Stimulated activated CD4-positive, alpha-beta T cell treated with anti-CD3 and anti-CD28 coated beads, Interleukin-2, amount 100 ng/mL, for 48 hours (primary cell): ENCODE measurements around the gene NASP.

Experiments used
- DNase-seq, 2 donors: peaks; one replicate each; pipeline ENCODE4 v3.0.0-alpha.2; 2020

Gene NASP

DNA sequence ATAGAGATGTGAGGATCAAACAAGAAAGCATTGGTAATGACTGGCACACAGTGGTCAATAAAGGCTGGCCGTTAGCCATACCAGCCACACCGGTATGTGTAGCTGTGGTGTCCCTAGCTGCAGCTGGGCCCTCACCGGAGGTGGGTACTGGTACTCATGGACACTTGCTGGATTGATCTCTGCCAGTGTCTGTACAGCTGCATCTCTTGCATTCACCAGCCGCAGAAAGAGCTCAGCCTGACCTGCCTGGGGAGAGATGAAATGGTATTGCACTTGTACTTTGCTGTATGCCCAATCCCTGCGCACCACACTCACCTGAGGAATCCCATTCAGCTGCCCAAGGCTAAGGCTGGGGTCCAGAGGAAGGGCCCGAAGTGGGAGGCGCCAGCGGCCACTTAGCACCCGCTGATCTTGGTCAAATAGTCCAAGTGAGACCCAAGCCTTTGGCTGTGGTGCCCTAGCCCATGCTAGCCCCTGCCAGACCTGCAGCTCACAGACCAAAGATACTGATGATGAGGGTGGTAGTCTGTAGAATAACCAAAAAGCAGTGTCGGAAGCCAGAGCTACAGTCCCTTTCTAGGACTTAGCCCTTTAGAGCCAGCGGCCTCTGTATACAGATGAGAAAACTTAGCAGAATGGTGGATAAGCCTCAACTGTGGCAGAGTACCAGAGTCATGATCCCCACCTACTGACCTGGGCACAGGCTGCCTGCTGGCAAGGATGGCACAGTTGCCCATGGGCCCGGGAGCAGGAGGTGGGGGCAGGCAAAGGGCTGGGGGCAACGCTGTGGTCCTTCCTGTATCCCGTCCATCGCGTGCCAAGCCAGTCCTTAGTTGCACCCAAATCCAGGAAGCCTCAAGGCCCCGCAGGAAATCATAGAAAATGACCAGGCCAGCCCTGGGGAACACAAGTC lies 37.0 kb downstream of the NASP start:
- no peak for DNase-seq

- no peak for DNase-seq
These were observed 37.6 kb downstream of the NASP start for GRCh38 chr1:45621501-45621836.

- DNase-seq: no peak
These were observed 38.2 kb downstream of the NASP start for GRCh38 chr1:45621895-45622523.

- DNase-seq: no peak
These were observed 38.9 kb downstream of the NASP start for GRCh38 chr1:45622524-45623394.

DNA sequence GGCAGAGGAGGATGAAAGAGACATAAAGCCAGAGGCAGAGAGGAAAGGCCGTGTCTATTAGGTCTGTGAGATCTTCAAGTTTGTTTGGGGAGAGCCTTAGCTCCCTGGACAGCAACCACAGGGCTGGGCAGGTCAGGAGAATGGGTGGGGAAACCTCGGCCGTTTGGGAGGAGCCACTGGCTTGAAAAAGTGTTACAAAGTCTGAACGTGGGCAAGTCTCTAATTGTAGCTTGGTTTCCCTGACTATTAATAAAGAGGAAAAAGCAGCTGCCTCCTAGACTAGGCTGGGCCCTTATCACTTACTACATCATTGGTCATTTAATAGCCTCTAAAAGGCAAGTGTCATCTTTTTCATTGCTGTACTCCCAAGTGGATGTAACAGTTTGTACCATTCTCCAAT lies 40.1 kb downstream of the NASP start, which contains the start of gene CCDC17:
TSS of gene CCDC17 (minus strand) at position 83 of the 400 bp plus-strand sequence. CDS start 145 bp downstream, outside the sequence.
- DNase-seq: no peak

DNA sequence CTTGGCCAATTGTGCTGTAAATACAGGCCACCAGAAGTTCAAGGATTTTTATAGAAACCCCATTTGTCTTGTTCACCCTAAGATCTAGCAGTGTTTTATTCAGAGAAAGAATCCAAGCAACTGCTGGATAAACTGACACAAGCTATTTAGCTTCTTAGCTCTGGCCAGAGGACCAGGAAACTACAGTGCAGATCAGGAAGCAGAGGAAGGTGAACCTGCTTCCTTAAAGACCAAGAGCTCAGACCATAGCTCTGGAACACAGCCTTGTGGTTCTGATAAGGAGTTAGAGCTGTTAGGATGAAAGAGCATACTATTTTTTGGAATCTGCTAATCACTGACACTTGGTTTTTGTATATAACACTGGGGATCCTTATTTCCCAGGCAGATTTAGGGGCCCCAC lies 45.2 kb downstream of the NASP start:
- no peak for DNase-seq

DNA sequence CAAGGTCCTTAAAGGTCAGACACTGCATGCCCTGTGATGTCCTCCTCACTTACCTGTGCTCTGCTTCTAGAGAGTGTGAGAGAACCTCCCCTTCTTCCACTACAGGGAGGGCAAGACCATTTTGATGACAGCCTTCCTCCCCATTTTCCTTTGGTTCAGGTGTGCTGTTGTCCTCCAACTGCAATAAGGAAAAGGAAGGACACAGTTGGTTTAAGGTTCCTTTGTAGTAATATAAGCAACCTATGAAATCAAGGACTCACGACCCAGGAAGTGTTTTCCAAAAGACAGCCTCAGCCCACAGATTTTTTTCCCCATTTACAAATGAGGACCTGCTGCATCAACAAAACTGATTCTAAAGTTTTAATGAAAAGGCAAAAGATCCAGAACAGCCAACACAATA lies 46.6 kb downstream of the NASP start:
- DNase-seq: no peak

- no peak for DNase-seq
These were observed 51.4 kb downstream of the NASP start for GRCh38 chr1:45635211-45635610.

DNA sequence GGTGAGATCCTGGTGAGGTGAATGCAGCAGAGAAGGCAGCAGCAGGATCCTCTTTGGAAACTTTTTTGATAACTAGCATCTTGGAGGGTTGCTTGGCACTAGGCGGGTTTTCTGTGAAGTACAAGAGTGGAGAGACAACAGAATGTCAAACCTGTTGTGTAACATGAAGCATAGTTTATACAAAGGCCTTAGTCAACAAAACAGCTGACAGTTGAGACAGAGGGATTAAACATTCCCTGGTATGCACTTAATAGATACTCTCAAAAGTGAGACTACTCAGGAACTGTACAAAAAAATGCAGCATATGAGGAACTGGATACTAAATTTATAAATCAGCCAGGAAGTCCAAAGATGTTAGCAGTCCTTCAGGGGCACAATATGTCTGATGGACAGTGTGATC lies 56.5 kb downstream of the NASP start:
- no peak for DNase-seq

- DNase-seq: no peak
These were observed 59.5 kb downstream of the NASP start for GRCh38 chr1:45643321-45643720.

DNA sequence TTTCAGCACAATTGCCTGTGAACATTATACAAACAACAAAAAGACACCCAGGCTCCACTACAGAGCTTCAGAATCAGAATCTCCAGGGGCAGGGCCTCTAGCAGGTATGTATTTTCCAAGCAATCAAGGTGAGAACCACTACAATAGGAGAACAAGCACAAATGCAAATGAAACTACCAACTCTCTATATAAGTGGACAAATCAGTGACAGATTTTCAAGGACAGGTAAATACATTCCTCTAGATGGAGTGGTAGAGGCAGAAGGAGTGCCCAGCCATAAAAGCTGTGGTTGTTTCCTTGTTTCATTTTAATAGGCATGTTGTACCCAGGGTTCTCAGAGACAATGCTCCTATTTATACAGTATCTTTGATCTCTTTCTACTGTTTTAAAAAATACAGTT lies 60.1 kb downstream of the NASP start:
- no peak for DNase-seq

DNA sequence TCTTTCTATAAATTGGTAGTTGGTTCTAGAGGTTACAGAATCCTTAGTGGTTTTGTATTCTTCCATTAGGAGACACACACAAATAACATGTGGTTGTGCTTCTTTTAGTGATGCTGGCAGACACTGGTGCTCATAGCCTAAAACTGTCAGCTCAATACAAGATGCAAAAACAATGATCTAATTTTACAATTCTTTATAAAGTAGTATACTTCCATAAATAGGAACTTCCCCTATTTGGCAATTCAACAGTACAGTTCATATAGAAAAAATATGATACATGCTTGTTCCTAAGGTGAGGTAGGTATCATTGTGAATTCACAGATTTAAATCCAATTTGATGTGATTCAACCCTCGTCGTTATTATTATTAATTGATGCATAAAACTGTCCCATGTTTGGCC lies 60.8 kb downstream of the NASP start:
- no peak for DNase-seq

DNA sequence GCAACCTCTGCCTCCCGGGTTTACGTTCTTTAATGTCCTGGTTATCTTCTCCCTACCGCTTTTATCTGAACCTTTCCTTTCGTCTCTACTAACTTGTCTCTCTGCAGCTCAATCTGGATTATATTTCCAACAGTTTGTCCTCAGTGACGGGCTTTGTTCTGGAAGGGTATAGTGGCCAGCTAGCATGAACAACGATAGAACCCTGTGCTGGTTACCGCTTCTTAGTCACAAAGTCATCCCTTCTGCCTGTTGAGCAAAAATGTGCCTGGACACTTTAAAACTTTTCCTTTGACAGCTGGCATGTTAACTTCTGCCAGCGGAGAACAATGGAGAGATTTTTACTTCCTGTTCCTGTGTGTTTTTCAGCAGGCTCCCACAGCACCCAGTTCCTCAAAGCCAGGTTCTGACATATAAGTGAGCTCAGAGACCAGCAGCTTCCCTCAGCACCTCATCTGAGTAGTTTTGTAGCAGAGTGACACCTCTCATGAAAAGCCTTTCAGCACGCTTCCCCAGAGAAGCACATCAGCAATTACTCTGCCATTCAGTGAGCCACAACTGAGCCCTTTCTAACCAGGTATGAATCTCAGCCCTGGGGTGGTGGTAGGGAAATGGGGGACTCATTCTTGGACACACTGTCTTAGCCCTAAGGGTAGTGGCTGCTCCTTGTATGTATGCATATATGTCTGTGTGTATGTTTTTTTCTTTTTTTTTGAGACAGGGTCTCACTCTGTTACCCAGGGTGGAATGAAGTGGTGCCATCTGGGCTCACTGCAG lies 63.6 kb downstream of the NASP start:
- DNase-seq: no peak

GRCh38 chr1:45654540-45655280 lies 70.9 kb downstream of the NASP start:
- DNase-seq: no peak

DNA sequence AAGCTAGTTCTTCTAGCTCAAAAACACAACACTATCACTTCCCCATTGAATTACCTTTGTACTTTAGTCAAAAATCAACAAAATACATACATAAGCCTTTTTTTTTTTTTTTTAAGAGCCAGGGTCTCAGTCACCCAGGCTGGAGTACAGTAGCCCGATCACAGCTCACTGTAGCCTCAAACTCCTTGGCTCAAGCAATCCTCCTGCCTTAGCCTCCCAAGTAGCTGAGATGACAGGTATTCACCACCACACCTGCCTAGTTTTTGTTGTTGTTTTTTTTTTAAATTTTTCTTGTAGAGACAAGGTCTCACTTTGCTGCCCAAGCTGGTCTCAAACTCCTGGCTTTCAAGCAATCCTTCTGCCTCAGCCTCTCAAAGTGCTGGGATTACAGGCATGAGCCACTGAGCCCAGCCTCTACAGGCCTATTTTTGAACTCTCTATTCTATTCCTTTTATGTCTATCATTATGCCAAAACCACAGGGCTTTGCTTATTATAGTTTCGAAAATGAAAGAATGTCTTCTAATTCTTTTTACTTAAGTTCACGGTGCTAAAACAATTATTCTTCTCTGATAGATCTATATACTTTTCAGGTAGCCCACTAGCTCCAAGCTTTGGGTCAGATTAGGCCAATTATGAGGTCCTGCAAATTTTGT lies 72.9 kb downstream of the NASP start:
- DNase-seq: no peak

GRCh38 chr1:45658171-45658570 lies 74.3 kb downstream of the NASP start:
- DNase-seq: no peak

GRCh38 chr1:45659222-45659621 lies 75.4 kb downstream of the NASP start:
- DNase-seq: no peak

DNA sequence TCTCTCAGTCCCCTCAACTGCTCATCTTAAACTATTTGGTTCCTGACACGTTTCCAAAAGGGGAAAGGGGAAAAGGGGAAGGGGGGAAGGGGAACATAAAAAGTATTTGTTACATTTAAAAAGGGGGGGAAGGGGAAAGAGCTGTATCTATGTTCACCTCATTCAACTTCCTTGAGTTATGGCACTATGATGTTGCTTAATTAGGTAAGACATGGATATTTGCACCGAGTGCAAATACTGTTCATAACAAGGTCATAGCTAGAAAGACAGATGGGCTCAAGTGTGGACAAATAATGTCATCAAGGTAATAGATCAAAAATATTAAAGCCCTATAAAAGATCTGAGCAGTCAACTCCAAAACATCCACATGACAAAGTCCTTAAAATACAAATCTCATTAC lies 76.5 kb downstream of the NASP start:
- no peak for DNase-seq

- no peak for DNase-seq
These were observed 83.0 kb downstream of the NASP start for GRCh38 chr1:45666836-45667235.

GRCh38 chr1:45667321-45668111 lies 83.7 kb downstream of the NASP start:
- no peak for DNase-seq
